Stomach (tissue), 9 donors: Measurements from ENCODE around the gene TBRG4. TPM values are rescaled to one million over a fixed set of nuclear protein-coding genes. Genes with fewer than 3 reads are reported as not detected.

Experiments used
- DNase-seq, 2 donors: peaks; one replicate each; pipeline versions ENCODE4 v3.0.0 to v3.0.0-alpha.2; 2013 to 2019
- H3K27ac ChIP-seq, 5 donors: fragments of 200-600 bp in 4 of 5; sonication (generic) in 4 of 5; one replicate each; pipeline ENCODE4 v1.5.1; 2013 to 2019; ENCODE audit warnings: mild to moderate bottlenecking in 1 of 5, moderate library complexity in 1 of 5
- H3K27me3 ChIP-seq, 3 donors: fragments of 200-600 bp; sonication (generic); one replicate each; pipeline ENCODE4 v1.5.1; 2017 to 2019; ENCODE audit warnings: mixed run types in 1 of 3
- H3K36me3 ChIP-seq, 4 donors: fragments of 200-600 bp; sonication (generic); 1 replicate in 3 of 4; 2 replicates in 1 of 4; pipeline ENCODE4 v1.5.1; 2016 to 2019
- H3K4me1 ChIP-seq, 4 donors: fragments of 200-600 bp; sonication (generic); one replicate each; pipeline ENCODE4 v1.5.1; 2016 to 2019
- H3K4me3 ChIP-seq, 4 donors: fragments of 200-600 bp; sonication (generic) in 3 of 4; one replicate each; pipeline ENCODE4 v1.5.1; 2016 to 2019; ENCODE audit warnings: mild to moderate bottlenecking in 1 of 4
- H3K9me3 ChIP-seq, 4 donors: fragments of 200-600 bp; sonication (generic); one replicate each; pipeline ENCODE4 v1.5.1; 2016 to 2019
- EP300 ChIP-seq: sonication (generic); formaldehyde crosslinking; IDR thresholded peaks from one replicate; pipeline ENCODE4 v1.6.1; 2017; ENCODE audit warnings: antibody characterized with exemption
- POLR2A ChIP-seq, 4 donors: fragments of 450-650 bp; IDR thresholded peaks; one replicate each; pipeline ENCODE4 v1.6.1; 2016; ENCODE audit warnings: antibody characterized with exemption in 4 of 4, control low read depth in 2 of 4, mild to moderate bottlenecking in 1 of 4, moderate library complexity in 1 of 4
- POLR2AphosphoS5 ChIP-seq, 3 donors: sonication (generic); formaldehyde crosslinking; IDR thresholded peaks; one replicate each; pipeline ENCODE4 v1.6.1; 2016; ENCODE audit warnings: antibody characterized with exemption in 3 of 3
- WGBS, 5 donors: extraction: QIAGEN DNeasy Blood & Tissue Kit in 3 of 5; methylation state at CpG; one replicate each; pipeline versions ENCODE4 v1.1.5 to v1.1.7; 2013 to 2018; 5-methylcytosine and 5-hydroxymethylcytosine counted together
- intact Hi-C: fragments of 100-400 bp; cut with DNase I; formaldehyde crosslinking; loops from one replicate; pipeline ENCODE4 v1.15.1; 2023; ENCODE audit warnings: low total_unique reads
- polyA plus RNA-seq, 3 donors: library from polyadenylated mRNA; stranded (reverse); fragments of 200-250 nt; gene quantifications; one replicate each; pipeline ENCODE4 v1.2.3, GENCODE V29; 2013
- total RNA-seq, 5 donors: library from RNA; depleted of rRNA; stranded (reverse); fragments of >200 nt; gene quantifications; one replicate each; pipeline versions ENCODE4 v1.1.0 to v1.2.3, GENCODE V29; 2014 to 2016
- TF ChIP-seq, protein P1 (sequence below), 7 experiments: fragments of 450-650 bp in 4 of 7; fragments of 200-600 bp in 3 of 7; sonication (generic) in 3 of 7; IDR thresholded peaks; one replicate each; pipeline ENCODE4 v1.5.1; 2016 to 2019; ENCODE audit warnings: antibody characterized with exemption in 7 of 7, control low read depth in 2 of 7, mild to moderate bottlenecking in 1 of 7
- donor health status: healthy with polysubstance abuse.
- donor health status: Bipolar disorder and iron deficiency.
- donor health status: healthy.

Gene TBRG4
- total and polyA plus RNA-seq, 8 donors = 31.2 to 219 (median 47.9) TPM

GRCh38 chr7:45148653-45148973, 37.1 kb upstream of the TBRG4 start:
- intact Hi-C loops = no loop called here
- DNase-seq = no peak
- H3K9me3 ChIP-seq = no peaks in the 10 kb centered on the region
- no peaks in the 10 kb centered on the region for H3K36me3 ChIP-seq
- H3K4me1 ChIP-seq = no peaks in the 10 kb centered on the region
- H3K4me3 ChIP-seq = no peak overlapping the region
- H3K27ac ChIP-seq = no peak overlapping the region
- TF ChIP-seq POLR2A (IDR thresholded peaks at IDR 0.05) = no peak
- TF ChIP-seq, protein P1, sequence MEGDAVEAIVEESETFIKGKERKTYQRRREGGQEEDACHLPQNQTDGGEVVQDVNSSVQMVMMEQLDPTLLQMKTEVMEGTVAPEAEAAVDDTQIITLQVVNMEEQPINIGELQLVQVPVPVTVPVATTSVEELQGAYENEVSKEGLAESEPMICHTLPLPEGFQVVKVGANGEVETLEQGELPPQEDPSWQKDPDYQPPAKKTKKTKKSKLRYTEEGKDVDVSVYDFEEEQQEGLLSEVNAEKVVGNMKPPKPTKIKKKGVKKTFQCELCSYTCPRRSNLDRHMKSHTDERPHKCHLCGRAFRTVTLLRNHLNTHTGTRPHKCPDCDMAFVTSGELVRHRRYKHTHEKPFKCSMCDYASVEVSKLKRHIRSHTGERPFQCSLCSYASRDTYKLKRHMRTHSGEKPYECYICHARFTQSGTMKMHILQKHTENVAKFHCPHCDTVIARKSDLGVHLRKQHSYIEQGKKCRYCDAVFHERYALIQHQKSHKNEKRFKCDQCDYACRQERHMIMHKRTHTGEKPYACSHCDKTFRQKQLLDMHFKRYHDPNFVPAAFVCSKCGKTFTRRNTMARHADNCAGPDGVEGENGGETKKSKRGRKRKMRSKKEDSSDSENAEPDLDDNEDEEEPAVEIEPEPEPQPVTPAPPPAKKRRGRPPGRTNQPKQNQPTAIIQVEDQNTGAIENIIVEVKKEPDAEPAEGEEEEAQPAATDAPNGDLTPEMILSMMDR (IDR thresholded peaks at IDR 0.05) = no peak
- no peak for TF ChIP-seq POLR2AphosphoS5 (IDR thresholded peaks at IDR 0.05)
- no peak for TF ChIP-seq EP300
- H3K27me3 ChIP-seq = peaks cover 0 to 50% (median 9%) of the 10 kb centered on the region in 3 donors
- 79 to 88% (median 87%) methylated on average over 10 of the region's 10 CpGs for WGBS, 5 donors

DNA sequence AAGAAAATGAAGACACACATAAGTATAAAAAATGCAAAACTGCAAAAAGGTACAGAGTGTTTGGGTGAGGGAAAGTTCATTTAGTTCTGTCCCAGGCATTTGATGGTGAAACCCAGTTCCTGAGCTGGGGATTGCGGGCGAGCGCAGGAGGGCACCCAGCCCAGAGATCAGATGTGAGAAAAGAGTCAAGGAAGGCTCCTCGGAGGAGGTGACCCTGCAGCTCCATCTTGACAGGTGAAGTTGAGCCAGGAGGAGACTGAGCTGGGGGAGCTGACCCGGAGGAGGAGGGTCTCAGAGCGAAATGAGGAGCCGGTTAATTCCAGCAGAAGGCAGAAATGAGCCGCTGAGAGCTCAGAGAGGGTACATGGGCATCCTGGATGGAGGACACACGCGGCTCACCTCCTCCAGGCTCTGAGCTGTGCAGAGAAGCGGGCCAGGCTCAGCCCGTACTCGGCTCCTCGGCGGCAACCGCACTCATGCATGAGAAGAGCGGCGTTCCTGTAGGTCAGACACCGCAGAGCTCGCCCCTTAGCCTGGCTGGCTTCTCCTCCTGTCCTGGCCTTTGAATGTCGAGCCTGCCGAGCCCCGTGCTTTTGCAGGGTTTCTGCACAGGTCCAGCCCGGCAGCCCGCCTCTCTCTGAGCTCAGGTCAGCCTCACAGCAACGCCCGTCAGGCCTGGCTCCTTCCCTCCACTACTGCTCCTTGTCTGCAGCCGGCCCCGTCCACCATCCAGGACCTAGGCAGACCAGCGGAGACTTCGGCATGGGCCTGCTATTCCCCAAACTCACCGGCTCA, 36.6 kb upstream of the TBRG4 start:
- Histone ChIP-seq H3K27me3 (peaks cover 0 to 48% (median 9%) of the 10 kb centered on the region in 3 donors), H3K4me3 (no peak overlapping the region), H3K27ac (no peak overlapping the region), H3K9me3 (no peaks in the 10 kb centered on the region), H3K4me1 (no peaks in the 10 kb centered on the region), H3K36me3 (no peaks in the 10 kb centered on the region)
- WGBS, 5 donors = 52 to 64% (median 56%) methylated on average over 28 to 32 of the region's 32 CpGs
- TF ChIP-seq, protein P1 (IDR thresholded peaks at IDR 0.05) = no peak
- no peak for TF ChIP-seq POLR2A (IDR thresholded peaks at IDR 0.05)
- no peak for DNase-seq
- intact Hi-C loops = no loop called here

DNA sequence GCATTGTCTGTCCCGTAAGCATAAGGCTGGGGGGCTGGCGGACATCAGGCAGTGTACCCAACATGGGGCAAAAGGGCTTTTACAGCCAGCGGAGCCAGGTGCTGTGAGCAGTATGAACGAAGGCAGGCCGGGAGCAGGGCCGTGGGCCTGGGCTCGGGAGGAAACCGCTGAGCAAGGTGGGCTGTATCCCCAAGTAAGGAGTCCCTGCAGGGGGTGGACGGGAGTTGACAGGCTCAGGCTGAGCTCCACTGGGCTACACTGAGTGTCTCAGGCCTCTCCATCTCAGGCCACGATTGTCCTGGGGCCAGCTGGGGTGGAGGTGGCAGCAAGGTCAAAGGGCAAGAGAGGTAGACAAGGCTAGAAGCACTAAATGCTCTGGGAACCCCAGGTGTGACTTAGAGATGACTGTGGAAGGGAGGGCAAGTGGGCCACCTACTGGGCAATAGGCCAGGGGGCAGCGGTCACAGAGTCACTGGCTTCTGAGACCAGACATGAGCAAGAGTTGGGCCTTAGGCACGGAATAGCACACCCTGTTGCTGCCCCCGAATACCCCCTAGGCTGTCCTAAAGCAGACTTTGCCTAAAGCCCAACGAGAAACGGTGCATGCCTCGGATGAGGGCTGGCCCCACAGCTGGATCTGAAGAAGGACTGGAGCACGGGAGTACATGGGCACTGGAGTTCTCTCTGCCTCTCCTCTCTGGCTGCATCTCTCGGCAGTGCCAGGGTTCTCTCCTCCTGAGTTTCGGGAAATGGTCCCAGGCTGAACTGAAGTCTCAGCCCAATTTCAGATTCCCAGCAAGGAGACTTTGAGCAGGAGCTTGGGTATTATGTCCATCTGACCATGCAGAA, 35.3 kb upstream of the TBRG4 start:
- no peak for DNase-seq
- WGBS, 5 donors = 75 to 79% (median 76%) methylated on average over 18 to 19 of the region's 19 CpGs
- no peak overlapping the region for H3K27ac ChIP-seq
- no peaks in the 10 kb centered on the region for H3K9me3 ChIP-seq
- no peaks in the 10 kb centered on the region for H3K36me3 ChIP-seq
- TF ChIP-seq, protein P1 (IDR thresholded peaks at IDR 0.05) = no peak
- TF ChIP-seq POLR2A (IDR thresholded peaks at IDR 0.05) (no peak), EP300 (no peak), POLR2AphosphoS5 (IDR thresholded peaks at IDR 0.05) (no peak)
- H3K4me1 ChIP-seq = no peaks in the 10 kb centered on the region
- peaks cover 0 to 47% (median 9%) of the 10 kb centered on the region in 3 donors for H3K27me3 ChIP-seq
- intact Hi-C loops = no loop called here
- H3K4me3 ChIP-seq = no peak overlapping the region

GRCh38 chr7:45145881-45146280, 34.4 kb upstream of the TBRG4 start:
- DNase-seq = no peak
- intact Hi-C loops = no loop called here

More at GRCh38 chr7:45145881-45146280, 34.4 kb upstream of the TBRG4 start:
- peaks cover 0 to 42% (median 9%) of the 10 kb centered on the region in 3 donors for H3K27me3 ChIP-seq
- H3K27ac ChIP-seq = no peak overlapping the region
- no peaks in the 10 kb centered on the region for H3K36me3 ChIP-seq
- no peak overlapping the region for H3K4me3 ChIP-seq
- no peaks in the 10 kb centered on the region for H3K9me3 ChIP-seq
- 79 to 94% (median 83%) methylated on average over 6 to 7 of the region's 7 CpGs for WGBS, 5 donors
- no peaks in the 10 kb centered on the region for H3K4me1 ChIP-seq
- TF ChIP-seq EP300 = no peak
- TF ChIP-seq, protein P1 (IDR thresholded peaks at IDR 0.05) = no peak
